ENCODE results near the gene SUGP2.
A peak's percentile ranks its signal among the peaks of the same experiment; 100 is the strongest.
"Not testable (repeated sequence)": the region's sequence is repeated elsewhere in the genome, so short reads cannot be mapped to it uniquely, and the experiment has no call there.

Gene SUGP2

DNA sequence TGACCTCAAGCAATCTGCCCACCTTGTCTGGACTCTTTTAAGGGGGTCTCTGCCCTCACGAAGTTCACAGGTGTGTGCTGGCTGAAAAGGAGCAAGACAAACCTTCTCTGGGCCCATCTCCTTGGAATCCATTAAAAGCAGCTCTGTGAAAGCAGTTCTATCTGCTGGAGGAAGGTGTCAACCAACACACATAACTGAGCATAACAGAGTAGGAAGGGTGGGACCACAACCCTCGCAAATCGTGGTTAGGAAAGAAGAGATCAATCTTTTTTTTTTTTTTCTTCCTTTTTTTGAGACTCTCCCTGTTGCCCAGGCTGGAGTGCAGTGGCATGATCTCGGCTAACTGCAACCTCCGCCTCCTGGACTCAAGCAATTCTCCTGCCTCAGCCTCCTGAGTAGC, 1.4 kb downstream of the SUGP2 start:
- DNase-seq (ENCODE audit: low read depth), result no peak

DNA sequence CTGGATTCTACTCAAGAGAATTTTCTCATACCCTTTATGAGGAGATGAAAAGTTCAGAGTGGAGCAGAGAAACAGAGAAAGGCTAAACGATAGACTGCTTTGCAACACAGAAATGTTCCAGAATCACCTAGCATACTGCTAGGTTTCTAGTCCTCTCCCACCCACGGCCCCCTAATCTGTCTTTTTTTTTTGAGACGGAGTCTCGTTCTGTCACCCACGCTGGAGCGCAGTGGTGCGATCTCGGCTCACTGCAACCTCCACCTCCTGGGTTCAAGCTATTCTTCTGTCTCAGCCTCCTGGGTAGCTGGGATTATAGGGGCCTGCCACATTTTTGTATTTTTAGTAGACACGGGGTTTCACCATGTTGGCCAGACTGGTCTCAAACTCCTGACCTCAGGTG, 4.8 kb downstream of the SUGP2 start:
- no peak for DNase-seq (ENCODE audit: low read depth)

DNA sequence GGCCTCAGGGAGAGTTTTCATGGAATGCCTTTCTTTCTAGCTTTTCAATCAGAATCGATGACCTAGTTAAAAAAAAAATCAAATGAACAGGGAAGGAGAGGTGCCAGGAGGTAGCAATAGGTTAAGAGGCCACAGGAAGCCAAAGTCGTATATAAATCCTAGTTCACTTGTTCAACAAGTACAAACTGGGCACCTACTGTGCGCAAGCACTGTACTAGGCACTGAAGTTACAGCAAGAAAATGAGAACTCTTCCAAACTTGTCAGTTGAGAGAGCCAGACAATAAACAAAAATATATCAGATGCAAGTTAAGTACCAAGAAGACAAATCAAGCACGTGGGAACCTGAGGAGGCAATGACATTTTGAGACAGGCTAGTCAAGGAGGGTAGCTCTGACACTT, 6.1 kb downstream of the SUGP2 start:
- no peak for DNase-seq (ENCODE audit: low read depth)

DNA sequence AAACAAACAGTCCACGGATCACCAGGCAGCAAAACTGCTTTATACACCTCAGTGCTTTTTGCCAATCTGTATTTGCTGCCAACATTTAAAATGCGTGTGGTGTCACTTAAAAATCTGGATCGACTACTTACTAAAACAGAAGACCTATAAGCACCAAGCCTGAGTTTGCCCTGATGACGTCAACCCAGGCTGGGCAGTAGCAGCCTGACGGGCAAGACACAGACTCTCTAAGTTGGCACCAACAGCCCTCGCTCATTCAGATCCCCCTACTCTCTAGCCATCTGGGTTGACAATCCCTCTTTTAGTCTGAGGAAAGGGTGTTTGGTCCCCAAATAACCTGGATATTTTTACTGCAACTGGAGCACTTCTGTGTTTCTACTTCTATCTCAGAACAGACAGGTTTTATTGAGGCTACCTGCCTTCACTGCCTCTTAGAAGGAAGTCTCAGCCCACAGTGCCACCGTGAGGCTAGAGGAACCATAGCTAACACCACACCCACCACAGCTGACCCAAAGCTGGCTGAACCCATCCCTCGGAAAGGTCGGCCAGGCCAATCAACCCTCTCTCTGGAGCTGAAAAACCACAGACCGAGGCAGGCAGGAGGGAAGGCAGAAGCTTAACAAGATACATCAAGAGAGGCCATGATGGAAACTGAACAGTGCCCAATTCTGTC, 6.9 kb downstream of the SUGP2 start:
- DNase-seq (ENCODE audit: low read depth), result no peak

DNA sequence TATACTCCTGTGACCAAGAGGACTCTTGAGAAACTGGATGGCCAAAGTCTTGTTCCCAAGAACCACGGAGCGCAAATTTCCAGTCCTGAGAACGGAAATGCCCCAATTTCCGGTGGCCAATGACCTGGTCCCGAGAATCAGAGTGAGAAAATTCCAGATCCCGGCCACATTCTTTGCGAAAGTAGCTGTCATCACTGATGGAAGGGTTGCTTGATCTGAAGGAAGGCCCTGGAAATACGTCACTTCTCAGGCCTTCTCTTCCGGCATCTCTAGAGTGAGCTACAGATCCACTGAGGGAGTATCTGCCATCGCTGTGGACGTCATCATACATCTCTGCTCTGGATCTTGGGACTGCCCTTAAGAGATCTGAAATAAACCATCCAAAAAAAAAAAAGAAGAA, 7.5 kb downstream of the SUGP2 start:
- DNase-seq (ENCODE audit: low read depth), result no peak

DNA sequence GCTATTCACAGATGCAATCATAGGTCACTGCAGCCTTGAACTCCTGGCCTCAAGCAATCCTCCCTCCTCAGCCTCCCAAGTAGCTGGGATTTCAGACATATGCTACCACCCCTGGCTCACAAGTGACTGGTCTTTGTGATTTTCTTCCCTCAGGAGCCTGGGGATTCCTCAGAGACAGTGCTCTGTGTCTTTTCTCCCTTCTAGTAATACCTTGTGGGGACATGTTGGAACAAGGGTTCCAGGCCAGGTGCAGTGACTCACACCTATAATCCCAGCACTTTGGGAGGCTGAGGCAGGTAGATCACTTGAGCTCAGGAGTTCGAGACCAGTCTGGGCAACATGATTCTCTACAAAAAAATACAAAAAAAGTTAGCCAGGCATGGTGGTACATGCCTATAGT, 9.9 kb downstream of the SUGP2 start:
- not testable (repeated sequence) for DNase-seq (ENCODE audit: low read depth)

DNA sequence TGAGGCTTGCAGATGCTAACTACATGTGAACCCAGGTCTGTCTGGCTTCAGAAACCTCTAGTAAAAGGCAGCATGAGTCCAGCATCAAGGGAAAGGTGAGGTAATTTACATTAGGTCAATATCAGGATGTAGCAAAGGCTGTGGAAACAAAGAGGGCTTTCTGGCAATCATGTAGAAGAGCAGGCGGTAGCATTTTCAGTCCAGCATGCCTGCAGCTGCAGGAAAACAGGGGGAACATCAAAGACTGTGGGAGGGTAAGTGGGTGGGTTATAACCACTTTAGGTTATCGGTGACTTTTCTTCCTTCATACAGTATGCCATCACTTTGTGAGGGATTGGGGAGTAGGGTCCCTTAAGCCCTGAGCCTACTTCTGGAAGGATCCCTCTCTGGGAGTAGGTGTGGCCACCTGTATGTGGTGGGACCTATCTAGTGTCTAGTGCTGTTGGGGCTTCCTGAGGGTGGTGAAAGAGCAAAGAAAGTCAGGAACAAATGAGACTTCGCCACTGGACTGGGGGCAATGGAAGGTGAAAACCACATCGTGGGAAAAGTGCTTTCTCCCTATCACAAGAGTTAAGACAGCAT, 10.8 kb downstream of the SUGP2 start:
- no peak for DNase-seq (ENCODE audit: low read depth)

DNA sequence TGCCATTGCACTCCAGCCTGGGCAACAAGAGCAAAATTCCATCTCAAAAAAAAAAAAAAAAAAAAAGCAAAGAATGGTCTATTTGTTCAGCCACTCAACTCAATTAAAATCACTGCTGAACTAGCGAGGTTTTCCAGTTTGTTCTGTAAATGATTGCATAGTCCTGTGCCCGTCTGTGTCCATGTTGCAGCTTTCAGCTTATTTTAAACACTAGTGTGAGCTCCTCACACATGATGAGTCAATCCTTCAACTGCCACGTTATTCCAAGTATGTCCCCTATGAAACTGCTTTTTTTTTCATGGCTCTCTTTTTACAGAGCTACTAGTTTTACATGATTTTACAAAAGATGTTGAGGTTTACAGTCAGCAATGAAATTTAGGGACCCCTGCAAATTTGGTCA, 12.2 kb downstream of the SUGP2 start:
- DNase-seq (ENCODE audit: low read depth), result peak; percentile 70

DNA sequence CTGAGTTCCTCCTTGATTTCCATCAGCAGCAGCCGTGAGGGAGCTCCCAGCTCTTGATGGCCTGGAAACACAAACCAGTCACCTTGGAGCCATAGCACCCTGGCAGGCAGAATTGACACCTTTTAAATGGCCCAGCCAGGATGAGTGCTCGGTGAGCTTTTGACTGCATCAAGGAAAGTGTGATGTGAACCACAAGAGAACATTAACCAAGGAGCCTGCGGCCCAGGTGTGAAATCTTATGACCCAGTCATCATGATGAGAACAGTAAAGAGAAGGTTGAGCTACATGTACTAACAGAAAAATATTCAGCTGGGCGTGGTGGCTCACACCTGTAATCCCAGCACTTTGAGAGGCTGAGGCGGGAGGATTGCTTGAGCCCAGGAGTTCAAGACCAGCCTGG, 22.8 kb downstream of the SUGP2 start:
- DNase-seq (ENCODE audit: low read depth), result no peak

DNA sequence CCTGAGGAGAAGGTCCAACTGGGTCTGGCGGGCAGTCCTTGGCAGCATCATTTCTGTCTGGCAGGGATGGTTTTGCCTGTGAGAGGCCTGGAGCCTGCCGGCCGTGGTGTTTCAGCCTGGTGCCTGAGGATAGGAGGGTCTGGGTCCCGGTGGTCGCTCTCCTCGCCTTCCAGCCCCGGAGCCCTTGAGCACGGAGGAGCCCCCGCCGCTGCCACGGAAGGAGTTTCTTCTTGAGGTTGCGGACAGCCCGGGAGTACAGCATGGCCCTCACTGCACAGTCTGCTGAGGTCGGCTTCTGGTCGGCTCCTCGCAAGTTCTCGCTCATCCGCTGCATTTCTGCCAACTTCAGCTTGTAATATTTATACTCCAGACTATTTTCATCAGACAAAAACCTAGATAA, 23.4 kb downstream of the SUGP2 start:
- DNase-seq (ENCODE audit: low read depth), result no peak

DNA sequence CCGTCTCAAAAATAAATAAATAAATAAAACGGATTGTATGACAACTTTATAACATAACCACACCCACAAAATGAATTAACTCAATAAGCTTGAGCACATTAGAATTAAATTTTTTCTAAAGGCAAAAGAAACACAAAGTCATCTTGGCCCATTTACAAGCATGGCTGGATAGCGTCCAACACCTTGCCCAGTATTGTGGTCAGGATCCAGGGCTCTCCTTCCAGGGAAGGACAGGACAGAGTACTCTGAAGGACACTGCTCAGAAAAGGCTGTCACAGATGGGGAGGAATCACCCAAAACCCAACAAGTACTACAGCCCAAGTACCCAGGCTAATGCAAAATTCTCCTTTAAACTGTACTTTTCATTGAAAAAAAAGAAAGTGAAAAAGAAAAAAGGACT, 27.1 kb downstream of the SUGP2 start:
- no peak for DNase-seq (ENCODE audit: low read depth)

DNA sequence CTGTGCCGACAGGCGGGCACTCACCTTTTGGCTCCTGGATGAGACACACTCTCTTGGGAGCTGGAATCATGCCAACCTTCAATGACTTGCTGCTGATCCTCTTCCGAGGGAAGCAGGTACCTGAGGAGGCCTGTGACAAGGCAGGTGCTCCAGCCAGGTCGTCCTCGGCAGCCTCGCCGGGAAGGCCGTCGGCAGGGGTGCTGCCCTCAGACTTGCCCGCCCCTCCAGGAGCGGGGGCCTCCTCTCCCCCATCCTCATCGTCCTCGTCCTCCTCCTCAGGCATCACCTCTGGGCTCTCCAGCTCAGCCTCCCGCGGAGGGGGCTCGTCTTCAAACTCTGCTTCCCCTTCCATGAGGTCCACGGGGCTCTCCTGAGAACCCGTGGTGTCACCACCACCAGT, 29.2 kb downstream of the SUGP2 start:
- no peak for DNase-seq (ENCODE audit: low read depth)

DNA sequence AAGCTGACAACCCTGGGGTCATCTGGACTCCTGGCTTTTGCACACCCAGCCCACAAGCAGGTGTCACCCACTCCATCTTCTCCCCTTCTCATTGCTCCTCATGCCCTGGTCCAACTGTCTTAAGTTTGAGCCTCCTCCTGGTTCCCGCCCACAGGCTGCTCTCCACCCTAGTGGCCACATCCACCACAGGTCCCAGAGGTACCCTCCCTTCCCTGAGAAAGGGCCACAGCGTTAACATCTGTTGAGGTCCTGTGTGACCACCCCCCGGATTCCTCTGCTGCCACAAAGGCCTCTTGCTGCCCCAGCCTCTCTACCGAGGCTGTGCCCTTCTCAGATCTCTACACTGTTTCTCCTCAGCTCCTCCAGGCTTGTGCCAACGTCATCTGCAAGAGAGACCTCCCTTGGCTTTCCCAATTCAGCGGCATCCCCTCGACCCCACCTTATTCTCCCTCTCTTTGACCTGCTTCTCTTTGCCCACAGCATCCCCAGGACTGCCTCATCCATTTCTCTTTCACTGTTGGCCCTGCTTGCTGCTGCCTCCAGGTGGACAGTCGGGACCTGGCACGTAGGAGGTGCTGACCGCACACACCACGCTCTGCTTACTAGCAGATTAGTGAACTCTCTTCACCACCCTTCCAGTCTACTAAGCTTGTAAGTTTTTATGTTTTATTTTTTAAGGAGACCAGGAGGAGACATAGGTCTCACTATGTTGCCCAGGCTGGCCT, 33.3 kb downstream of the SUGP2 start:
- no peak for DNase-seq (ENCODE audit: low read depth)

DNA sequence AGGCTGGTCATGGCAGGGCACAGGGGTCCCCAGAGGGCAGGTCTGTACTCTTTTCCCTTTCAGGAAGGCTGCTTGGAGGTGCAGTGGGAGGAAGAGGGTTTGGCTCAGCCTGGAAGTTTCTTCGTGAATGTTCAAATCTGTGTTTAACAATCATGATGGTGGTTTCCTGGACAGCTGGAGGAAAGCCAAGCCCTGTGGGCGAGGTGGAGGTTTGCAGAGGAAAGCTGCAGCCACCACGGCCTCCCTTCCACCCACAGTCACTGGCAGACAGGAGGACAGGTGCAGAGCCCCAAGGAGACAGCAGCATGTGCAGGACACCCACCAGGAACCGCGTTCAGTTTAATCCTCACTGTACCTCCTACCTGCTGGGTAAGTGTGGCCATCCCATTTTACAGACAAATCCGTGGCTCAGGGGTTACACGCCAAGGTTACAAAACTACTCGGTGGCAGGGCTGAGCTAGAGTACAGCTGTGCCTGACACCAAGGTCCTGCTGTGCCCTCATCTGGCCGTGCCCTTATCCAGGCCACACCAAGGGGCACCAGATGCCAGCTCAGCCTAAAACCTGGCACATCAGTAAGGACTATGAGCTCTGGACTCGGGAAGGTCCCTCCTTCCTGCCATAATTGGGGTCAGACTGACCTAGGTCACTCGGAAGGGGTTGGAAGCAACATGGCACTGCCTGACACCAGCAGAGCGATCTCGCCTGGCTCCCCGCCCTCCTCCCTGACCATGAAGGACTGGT, 34.1 kb downstream of the SUGP2 start:
- DNase-seq (ENCODE audit: low read depth), result no peak

DNA sequence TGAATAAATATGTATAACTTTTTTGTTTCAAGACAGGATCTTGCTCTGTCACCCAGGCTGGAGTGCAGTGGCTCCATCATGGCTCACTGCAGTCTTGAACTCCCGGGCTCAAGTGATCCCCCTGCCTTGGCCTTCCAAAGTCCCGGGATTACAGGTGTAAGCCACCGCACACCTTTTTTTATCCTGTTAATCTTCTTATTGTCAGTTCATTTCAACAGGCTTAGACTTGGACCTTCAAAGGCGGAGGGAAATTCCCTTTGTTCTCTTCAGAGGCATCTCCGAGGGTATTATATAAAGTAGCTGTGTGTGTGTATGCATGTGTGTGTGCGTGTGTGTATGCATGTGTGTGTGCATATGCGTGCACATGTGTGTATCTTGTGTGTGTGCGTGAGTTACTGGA, 35.0 kb downstream of the SUGP2 start:
- no peak for DNase-seq (ENCODE audit: low read depth)

DNA sequence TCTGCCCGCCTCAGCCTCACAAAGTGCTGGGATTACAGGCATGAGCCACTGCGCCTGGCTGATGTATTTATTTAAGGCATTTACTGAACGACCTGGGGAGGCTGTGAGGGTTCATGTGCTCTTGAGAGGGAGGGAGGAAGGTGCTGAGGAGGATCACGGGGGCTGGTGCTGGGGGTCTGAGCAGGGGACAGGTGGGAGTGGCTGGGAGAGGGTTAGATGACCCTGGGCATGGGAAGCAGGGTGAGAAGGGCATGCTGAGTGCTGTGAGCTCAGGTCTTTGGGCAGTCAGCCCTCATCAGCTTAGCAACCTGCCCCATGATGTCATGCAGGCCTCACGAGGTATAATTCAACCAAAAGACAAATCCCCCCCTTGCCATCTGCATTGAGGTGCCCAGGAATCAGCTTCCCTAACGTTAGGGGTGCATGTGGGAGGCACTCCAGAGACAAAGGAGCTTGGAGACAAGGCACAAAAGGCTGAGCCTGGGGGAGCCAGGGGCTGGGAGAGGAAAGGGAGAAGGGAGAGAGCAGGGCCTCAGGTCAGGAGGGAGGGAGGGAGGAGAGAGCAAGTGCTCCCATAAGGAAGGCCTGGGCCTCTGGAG, 36.4 kb downstream of the SUGP2 start:
- no peak for DNase-seq (ENCODE audit: low read depth)

DNA sequence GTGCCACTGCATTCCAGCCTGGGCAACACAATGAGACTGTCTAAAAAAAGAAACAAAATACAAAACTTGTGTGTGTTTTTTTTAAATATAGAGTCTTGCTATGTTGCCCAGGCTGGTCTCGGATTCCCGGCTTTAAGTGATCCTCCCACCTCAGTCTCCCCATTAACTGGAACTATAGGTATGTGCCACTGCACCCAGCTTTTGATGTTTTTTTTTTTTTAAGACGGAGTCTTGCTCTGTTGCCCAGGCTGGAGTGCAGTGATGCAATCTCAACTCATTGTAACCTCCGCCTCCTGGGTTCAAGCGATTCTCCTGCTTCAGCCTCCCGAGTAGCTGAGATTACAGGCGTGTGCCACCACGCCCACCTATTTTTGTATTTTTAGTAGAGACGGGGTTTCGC, 37.0 kb downstream of the SUGP2 start:
- no peak for DNase-seq (ENCODE audit: low read depth)

DNA sequence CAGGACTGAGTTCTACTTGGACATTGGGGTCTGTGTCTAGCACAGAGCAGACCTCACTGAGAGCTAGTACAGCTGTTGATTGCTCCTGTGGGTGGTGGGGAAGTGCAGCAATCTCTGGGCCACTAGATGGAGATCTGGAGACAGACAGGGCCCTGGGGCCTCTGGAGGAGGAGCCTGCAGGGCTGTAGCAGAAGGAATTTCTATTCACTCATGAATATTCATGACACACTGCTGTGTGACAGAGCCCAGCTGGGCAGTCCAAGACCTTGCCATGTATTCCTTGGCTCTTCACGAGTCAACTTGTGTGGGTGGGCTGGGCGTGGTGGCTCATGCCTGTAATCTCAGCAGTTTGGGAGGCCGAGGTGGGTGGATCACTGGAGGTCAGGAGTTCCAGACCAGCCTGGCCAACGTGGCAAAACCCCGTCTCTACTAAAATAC, 37.5 kb downstream of the SUGP2 start:
- DNase-seq (ENCODE audit: low read depth), result peak; percentile 89

DNA sequence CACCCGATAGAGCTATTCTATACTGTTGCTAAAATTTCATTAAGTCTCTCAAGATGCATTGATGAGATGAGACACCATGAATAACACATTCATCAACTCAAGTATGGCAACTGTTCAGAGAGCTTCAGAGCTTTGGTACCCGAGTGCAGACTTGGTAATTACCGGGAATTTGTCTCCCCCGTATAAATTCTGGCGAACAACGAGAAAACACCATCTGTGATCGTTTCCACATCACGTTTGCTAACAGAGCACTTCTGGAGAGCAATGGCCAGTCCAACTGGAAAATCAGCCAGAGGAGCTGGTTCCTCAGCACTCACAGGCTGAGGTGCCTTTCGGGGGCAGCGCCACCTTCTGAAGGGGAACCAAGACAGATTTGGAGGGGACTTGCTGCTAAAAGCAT, 40.2 kb downstream of the SUGP2 start:
- DNase-seq (ENCODE audit: low read depth), result no peak

DNA sequence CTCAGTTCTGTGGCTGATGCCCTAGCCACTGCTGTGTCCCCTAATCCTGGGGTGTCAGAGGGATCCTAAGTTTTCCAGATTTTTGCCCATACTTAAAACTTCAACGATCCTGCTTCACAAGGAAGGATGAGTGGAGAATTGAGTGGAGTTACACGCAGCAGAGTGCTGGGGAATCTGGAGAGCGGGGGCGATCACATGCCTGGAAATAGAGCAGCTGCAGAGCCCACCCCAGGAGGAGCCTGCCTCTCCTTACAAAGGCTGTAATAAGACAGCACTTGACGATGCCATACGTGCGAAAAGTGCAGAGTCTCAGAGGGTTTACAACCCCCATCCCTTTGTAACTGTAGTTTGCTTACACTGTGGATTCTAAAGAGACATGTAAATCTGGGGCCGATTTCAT, 40.6 kb downstream of the SUGP2 start:
- no peak for DNase-seq (ENCODE audit: low read depth)

DNA sequence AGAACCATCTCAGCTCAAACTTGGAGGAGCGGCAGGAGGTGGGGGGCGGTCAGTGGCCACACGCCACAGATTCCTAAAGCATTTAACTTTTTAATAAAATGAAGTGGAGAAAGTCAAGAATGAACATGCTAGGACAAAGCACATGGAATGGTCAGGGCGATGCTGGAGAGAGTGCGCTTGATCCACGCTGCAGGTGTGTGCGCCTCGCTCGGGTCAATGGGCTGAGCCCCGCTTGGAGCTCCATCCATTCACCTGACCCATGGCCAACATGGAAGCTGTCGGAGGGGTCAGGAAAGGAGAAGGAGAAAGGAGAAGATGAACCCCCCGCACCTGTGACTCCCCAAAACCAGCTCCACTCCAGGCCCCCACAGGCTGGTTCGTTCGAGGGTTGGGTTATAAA, 41.8 kb downstream of the SUGP2 start:
- no peak for DNase-seq (ENCODE audit: low read depth)

DNA sequence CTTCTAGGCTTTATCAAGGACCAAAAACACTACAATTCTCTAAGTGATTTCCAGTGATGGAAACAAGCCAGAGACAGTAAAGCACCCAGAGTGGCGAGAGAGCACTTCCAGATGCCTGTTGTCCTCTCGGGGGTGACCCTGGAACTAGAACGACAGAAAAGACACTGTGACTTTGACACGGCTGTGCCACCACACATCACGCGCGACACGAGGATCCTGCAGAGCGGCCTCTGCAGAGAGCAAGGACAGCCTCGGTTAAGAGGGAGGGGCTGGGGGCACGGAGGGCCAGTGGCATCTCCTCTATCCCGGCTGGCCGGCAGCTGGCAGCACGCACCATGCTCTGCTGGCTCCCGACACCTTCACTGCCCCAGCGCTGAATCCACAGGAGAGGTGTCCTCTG, 42.3 kb downstream of the SUGP2 start:
- DNase-seq (ENCODE audit: low read depth), result no peak
